Activated CD8-positive, alpha-beta memory T cell treated with anti-CD3 and anti-CD28 coated beads, Interleukin-2, amount 50 U/mL, for 4 hours (primary cell): ENCODE results near the gene CLCN6.

Experiments used
- DNase-seq: peaks from one replicate; pipeline ENCODE4 v3.0.0-alpha.2; 2020

CLCN6 gene

GRCh38 chr1:11833497-11833896 lies 27.5 kb downstream of the CLCN6 start:
- no peak for DNase-seq

DNA sequence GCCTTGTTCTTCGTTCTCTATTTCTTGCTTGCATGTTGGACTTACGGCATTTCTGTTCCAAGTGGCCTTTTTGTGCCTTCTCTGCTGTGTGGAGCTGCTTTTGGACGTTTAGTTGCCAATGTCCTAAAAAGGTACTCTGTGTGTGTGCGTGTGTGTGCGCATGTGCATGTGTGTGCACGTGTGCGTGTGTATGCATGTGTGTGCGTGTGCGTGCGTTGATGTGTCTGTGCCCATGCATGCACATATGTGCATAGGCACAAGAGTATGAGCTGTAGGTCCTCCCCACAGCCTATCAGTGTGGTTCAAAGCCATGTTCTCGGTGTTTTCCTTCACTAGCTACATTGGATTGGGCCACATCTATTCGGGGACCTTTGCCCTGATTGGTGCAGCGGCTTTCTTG lies 27.9 kb downstream of the CLCN6 start:
- no peak for DNase-seq

GRCh38 chr1:11835441-11836225 lies 29.6 kb downstream of the CLCN6 start:
- DNase-seq: no peak

DNA sequence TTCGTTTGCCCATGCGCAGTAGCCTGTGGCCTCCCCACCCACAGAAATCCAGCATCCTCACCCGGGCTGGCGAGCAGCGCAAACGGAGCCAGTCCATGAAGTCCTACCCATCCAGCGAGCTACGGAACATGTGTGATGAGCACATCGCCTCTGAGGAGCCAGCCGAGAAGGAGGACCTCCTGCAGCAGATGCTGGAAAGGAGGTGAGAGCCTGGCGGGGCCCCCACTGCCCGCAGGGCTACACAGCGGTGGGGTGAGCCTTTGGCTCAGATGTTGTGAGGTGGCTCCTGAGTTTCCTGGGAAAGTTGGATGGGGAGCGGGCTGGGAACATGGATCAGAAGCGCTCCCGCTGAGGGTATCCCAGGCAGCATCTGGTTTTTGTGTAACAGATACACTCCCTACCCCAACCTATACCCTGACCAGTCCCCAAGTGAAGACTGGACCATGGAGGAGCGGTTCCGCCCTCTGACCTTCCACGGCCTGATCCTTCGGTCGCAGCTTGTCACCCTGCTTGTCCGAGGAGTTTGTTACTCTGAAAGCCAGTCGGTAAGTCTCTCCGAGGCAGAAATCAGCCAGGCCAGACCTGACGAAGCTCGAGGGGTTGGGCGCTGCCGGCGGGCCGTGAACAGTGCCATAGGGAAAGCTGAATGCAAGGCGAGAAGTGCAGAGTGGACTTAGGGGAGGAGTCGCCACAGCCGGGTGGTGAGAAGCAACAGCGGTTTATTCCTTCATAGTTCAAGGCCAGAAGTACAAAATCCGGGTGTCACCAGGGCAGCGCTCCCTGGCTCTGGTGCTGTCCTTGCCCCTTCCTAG lies 31.2 kb downstream of the CLCN6 start:
- no peak for DNase-seq

DNA sequence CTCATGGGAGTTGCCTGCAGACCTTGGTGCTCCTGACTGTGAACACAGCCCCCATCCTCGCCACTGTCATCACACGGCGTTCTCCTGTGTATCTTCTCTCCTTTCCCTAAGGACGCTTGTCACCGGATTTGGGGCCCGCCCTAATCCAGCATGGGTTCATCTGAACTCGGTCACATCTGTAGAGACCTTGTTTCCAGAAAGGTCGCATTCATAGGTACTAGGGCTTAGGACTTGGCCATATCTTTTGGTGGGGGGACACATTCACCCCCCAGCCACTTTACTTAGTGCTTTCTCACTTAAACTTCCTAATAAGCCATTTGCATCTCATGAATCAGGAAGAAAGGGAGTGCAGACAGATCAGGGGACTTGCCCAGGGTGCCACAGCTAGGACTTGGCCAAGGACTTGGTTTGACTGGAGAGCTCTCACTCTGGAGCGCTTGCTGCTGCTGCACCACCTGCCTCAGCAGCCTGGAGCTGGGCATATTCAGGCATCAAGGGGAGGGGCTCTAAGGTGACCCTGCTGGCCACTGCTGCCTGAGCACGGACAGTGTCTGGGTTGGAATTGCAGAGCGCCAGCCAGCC lies 31.9 kb downstream of the CLCN6 start:
- DNase-seq: no peak

- peak; percentile 78 for DNase-seq
Measured at GRCh38 chr1:11838349-11839272, 32.6 kb downstream of the CLCN6 start.

GRCh38 chr1:11839727-11840705 lies 34.0 kb downstream of the CLCN6 start:
- no peak for DNase-seq

- no peak for DNase-seq
Measured at GRCh38 chr1:11841245-11842153, 35.5 kb downstream of the CLCN6 start.

- no peak for DNase-seq
Measured at GRCh38 chr1:11842154-11843041, 36.4 kb downstream of the CLCN6 start.

DNA sequence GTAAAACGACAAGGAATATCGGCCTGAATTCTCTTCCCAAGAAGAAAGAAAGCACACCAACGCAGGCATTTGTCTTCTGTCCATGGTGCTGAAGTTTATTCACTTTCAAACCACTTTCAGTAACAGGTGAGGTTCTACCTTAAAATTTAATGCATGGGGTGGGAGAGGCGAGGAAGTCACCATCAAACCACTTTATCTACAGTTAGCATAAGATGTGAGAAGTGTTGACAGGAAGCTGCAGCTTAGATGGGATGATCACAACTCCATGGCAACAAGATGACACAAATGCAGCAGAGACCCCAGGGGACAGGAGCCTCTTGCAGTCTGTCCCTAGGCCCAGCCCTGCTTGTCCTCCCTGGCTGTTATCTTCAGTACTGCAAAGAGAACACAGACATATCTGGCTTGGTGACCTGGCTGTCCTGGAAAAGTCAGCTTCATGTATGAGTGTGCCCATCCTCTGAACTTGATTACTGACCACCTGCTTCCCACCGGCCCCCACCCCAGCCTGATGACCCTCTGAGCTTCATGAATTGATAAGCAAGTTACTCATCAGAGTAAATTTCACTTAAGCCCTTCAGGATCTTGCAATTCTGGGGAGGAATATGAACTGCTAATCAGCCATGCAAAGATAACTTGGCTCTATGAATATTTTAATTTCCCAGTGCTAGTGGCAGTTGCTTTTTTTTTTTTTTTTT lies 39.8 kb downstream of the CLCN6 start:
- no peak for DNase-seq

- DNase-seq: no peak
Measured at GRCh38 chr1:11847667-11848372, 41.8 kb downstream of the CLCN6 start, which contains the start of gene NPPA. Gene NPPA, minus strand, starts transcription at chr1:11847783. Its CDS starts 99 bp downstream, at chr1:11847684.

GRCh38 chr1:11848373-11848700 lies 42.3 kb downstream of the CLCN6 start:
- DNase-seq: no peak

GRCh38 chr1:11850156-11850555 lies 44.2 kb downstream of the CLCN6 start:
- no peak for DNase-seq

DNA sequence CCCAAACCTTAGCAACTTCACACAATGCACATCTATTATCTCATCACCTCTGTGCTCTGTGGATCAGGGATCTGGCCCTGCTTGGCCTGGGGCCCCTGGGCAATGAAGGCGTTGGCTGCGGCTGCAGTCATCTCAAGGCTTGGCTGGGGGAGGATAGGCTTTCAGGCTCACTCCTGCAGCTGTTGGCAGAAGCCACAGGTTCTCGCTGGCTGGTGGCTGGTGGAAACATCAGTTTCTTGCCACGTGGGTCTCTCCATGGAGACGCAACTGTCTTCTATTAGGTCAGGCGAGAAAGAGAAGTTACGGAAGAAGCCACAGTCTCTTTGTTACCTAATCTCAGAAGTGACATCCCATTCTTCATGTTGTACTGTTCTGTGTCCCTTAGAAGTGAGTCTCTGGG lies 45.2 kb downstream of the CLCN6 start:
- DNase-seq: no peak

DNA sequence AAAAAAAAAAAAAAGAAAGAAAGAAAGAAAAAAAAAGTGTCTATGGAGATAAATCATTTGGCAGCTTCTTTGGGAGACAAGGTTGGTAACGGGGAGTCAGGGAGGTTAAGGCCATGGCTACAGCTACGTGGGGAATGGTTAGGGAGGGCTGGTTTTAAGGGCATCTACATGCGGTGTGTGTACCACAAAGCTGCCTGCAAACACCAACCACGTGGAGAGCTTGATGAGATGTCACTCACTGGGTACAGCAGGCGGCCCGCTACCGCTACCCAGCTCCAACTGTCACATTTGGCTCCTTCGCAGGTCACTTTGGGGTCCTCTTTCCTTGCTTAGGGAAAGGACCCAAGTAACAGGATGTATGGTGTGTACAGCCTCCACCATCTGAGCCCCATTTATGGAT lies 48.5 kb downstream of the CLCN6 start:
- DNase-seq: no peak

GRCh38 chr1:11855430-11855829 lies 49.4 kb downstream of the CLCN6 start:
- no peak for DNase-seq

DNA sequence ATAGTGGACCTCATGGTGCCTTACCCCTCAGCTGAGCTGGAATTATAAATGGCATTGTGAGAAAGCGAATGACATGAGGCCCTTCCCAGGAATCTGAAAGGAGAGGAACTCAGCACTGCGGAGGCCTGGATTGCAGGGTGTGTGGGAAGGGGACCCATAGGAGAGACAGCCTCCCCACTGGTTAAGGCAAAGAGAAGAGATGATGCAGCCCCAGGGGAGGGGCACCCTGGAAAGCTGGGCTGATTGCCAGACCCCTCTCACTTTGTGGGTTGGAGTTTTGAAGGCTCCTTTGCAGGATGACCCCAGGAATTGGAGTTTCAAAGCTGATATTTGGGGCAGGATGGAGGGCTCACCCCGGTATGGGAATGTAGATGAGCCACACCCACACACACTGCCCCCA lies 50.7 kb downstream of the CLCN6 start:
- DNase-seq: no peak
